Natural killer cell (primary cell): ENCODE measurements around the gene RIT1. TPM values are rescaled to one million over a fixed set of nuclear protein-coding genes. Genes with fewer than 3 reads are reported as not detected.

ENCODE experiments used
- ATAC-seq, 3 donors: fragments of 150-1000 bp in 2 of 3; fragments of 200-7000 bp in 1 of 3; cut with Tn5 transposase; 1 replicate in 1 of 3; 2 replicates in 2 of 3; pipeline ENCODE4 v1.10.0; 2021; ENCODE audit warnings: mild to moderate bottlenecking in 2 of 3, moderate library complexity in 2 of 3
- DNase-seq, 2 donors: peaks; one replicate each; pipeline versions ENCODE4 v3.0.0 to v3.0.0-alpha.2; 2013 to 2021; ENCODE audit warnings: mixed read lengths in 1 of 2
- H3K27ac ChIP-seq: one replicate; pipeline ENCODE4 v1.5.1; 2013; ENCODE audit warnings: mild to moderate bottlenecking, low read length
- H3K27me3 ChIP-seq: one replicate; pipeline ENCODE4 v1.6.1; 2013; ENCODE audit warnings: low read length; ENCODE audit not compliant: control insufficient read depth, insufficient read depth
- H3K36me3 ChIP-seq: one replicate; pipeline ENCODE4 v1.6.1; 2013; ENCODE audit warnings: low read length; ENCODE audit not compliant: control insufficient read depth, insufficient read depth
- H3K4me1 ChIP-seq: one replicate; pipeline ENCODE4 v1.6.1; 2013; ENCODE audit warnings: low read length; ENCODE audit not compliant: control insufficient read depth, insufficient read depth
- H3K4me3 ChIP-seq: one replicate; pipeline ENCODE4 v1.5.1; 2013; ENCODE audit warnings: low read length
- H3K9me3 ChIP-seq: one replicate; pipeline ENCODE4 v1.6.1; 2013; ENCODE audit warnings: low read length; ENCODE audit not compliant: control insufficient read depth, insufficient read depth
- H3K27ac Mint-ChIP-seq, 2 donors: one replicate each; pipeline ENCODE4 v1.8.0; 2022; ENCODE audit warnings: mild to moderate bottlenecking in 2 of 2, mixed read lengths in 2 of 2, moderate library complexity in 1 of 2
- H3K27me3 Mint-ChIP-seq, 2 donors: one replicate each; pipeline ENCODE4 v1.8.0; 2022; ENCODE audit warnings: low read depth in 2 of 2, mixed read lengths in 2 of 2
- H3K36me3 Mint-ChIP-seq: one replicate; pipeline ENCODE4 v1.8.0; 2022; ENCODE audit warnings: mixed read lengths
- H3K4me1 Mint-ChIP-seq, 2 donors: one replicate each; pipeline ENCODE4 v1.8.0; 2022; ENCODE audit warnings: mixed read lengths in 2 of 2
- H3K4me3 Mint-ChIP-seq: one replicate; pipeline ENCODE4 v1.8.0; 2022; ENCODE audit warnings: mild to moderate bottlenecking, moderate library complexity, mixed read lengths
- H3K9me3 Mint-ChIP-seq, 2 donors: one replicate each; pipeline ENCODE4 v1.8.0; 2022; ENCODE audit warnings: mixed read lengths in 2 of 2
- CTCF ChIP-seq: fragments of 200-600 bp; IDR thresholded peaks from one replicate; pipeline ENCODE4 v1.8.0; 2022; ENCODE audit warnings: antibody characterized with exemption
- whole genome bisulfite sequencing: methylation state at CpG from one replicate; pipeline ENCODE4 v1.1.7; 2013; ENCODE audit warnings: missing lambda C conversion rate; ENCODE audit not compliant: insufficient coverage; 5-methylcytosine and 5-hydroxymethylcytosine counted together
- intact Hi-C: fragments of 100-400 bp; cut with micrococcal nuclease; formaldehyde crosslinking; loops from one replicate; pipeline ENCODE4 v1.14.2; 2022
- total RNA-seq, 4 donors: library from RNA; stranded (reverse); fragments of 120-200 nt in 1 of 4; gene quantifications; one replicate each; pipeline versions ENCODE4 v1.2.3 to v1.2.4, GENCODE V29; 2013 to 2022

The RIT1 gene
- total RNA-seq, 3 donors from 2014 or later (not counting 1 experiment from before 2014, with no cell fraction given), result 79.1 to 86.1 (median 79.2) TPM

- Mint-ChIP-seq H3K36me3 (peaks cover 8% of the 10 kb centered on the region), H3K4me3 (no peak overlapping the region), H3K9me3 (no peaks in the 10 kb centered on the region), H3K27ac (peak overlapping the region; percentile 91 to 98), H3K4me1 (peaks cover 38 to 49% of the 10 kb centered on the region in 2 donors), H3K27me3 (no peaks in the 10 kb centered on the region)
- peaks cover 74% of the 10 kb centered on the region for H3K4me1 ChIP-seq
- intact Hi-C loops, result no loop called here
- WGBS, result 71% methylated on average over 6 of the region's 6 CpGs
- H3K27ac ChIP-seq, result no peak overlapping the region
- no peaks in the 10 kb centered on the region for H3K27me3 ChIP-seq
- ATAC-seq (no peak), DNase-seq (no peak)
- no peak overlapping the region for H3K4me3 ChIP-seq
- peaks cover 24% of the 10 kb centered on the region for H3K36me3 ChIP-seq
- no peak for TF ChIP-seq CTCF
- H3K9me3 ChIP-seq, result no peaks in the 10 kb centered on the region
Measured at GRCh38 chr1:155944444-155944799, 33.3 kb upstream of the RIT1 start.

- intact Hi-C loops, result no loop called here
- H3K27me3 ChIP-seq, result no peaks in the 10 kb centered on the region
- H3K9me3 Mint-ChIP-seq, result no peaks in the 10 kb centered on the region
- H3K27ac ChIP-seq, result no peak overlapping the region
- ATAC-seq, result no peak
- H3K4me1 Mint-ChIP-seq, result peaks cover 38 to 49% of the 10 kb centered on the region in 2 donors
- H3K4me3 ChIP-seq, result no peak overlapping the region
- peaks cover 8% of the 10 kb centered on the region for H3K36me3 Mint-ChIP-seq
- H3K36me3 ChIP-seq, result peaks cover 13% of the 10 kb centered on the region
- no peak for TF ChIP-seq CTCF
- peak overlapping the region in 1 of 2 donors; percentile 40 for H3K27ac Mint-ChIP-seq
- no peaks in the 10 kb centered on the region for H3K9me3 ChIP-seq
- H3K27me3 Mint-ChIP-seq, result no peaks in the 10 kb centered on the region
- H3K4me1 ChIP-seq, result peaks cover 74% of the 10 kb centered on the region
- no peak for DNase-seq
- no peak overlapping the region for H3K4me3 Mint-ChIP-seq
- WGBS, result 92% methylated on average over 11 of the region's 11 CpGs
Measured at GRCh38 chr1:155942578-155943141, 31.5 kb upstream of the RIT1 start.

- H3K27me3 Mint-ChIP-seq, result no peaks in the 10 kb centered on the region
- peaks cover 8% of the 10 kb centered on the region for H3K36me3 Mint-ChIP-seq
- Histone ChIP-seq H3K27ac (no peak overlapping the region), H3K4me3 (no peak overlapping the region), H3K4me1 (peaks cover 68% of the 10 kb centered on the region), H3K36me3 (peaks cover 6% of the 10 kb centered on the region), H3K27me3 (no peaks in the 10 kb centered on the region), H3K9me3 (no peaks in the 10 kb centered on the region)
- no peak for ATAC-seq
- TF ChIP-seq CTCF, result no peak
- no peak overlapping the region for H3K4me3 Mint-ChIP-seq
- no peak for DNase-seq
- 85% methylated on average over 27 of the region's 29 CpGs for whole genome bisulfite sequencing
- intact Hi-C loops, result no loop called here
- peak overlapping the region in 1 of 2 donors; percentile 40 for H3K27ac Mint-ChIP-seq
- H3K4me1 Mint-ChIP-seq, result peaks cover 35 to 47% of the 10 kb centered on the region in 2 donors
- H3K9me3 Mint-ChIP-seq, result no peaks in the 10 kb centered on the region
Measured at GRCh38 chr1:155941845-155942531, 30.8 kb upstream of the RIT1 start.
